ENCODE results near the gene FUT7. TPM values are rescaled to one million over a fixed set of nuclear protein-coding genes. Genes with fewer than 3 reads are reported as not detected.
"Not testable (repeated sequence)": the region's sequence is repeated elsewhere in the genome, so short reads cannot be mapped to it uniquely, and the experiment has no call there.

Gene FUT7
- total RNA-seq, 1 experiment from 2014 or later: not detected

GRCh38 chr9:137034709-137035506 is 3.0 kb upstream of the FUT7 start:
- Histone ChIP-seq H3K36me3 (ENCODE audit: insufficient read depth, low read length, poor library complexity, severe bottlenecking) (peaks cover 10% of the 10 kb centered on the region), H3K4me3 (ENCODE audit: low read depth, low read length, poor library complexity, severe bottlenecking) (peak overlapping the region; percentile 22), H3K9me3 (ENCODE audit: low read depth, low read length, poor library complexity, severe bottlenecking) (no peaks in the 10 kb centered on the region), H3K4me1 (ENCODE audit: insufficient read depth, low read length, poor library complexity, severe bottlenecking) (peaks cover 9% of the 10 kb centered on the region), H3K27me3 (replicated peaks; ENCODE audit: insufficient read depth, low read depth, low read length, poor library complexity) (no peaks in the 10 kb centered on the region), H3K27ac (ENCODE audit: low read depth, low read length, poor library complexity, severe bottlenecking) (no peak overlapping the region)
- TF ChIP-seq CTCF (conservative IDR thresholded peaks at IDR 0.05; ENCODE audit: low read depth, low read length) (peak; percentile 96), EZH2 (IDR thresholded peaks at IDR 0.05; ENCODE audit: borderline replicate concordance, low read depth, low read length, poor library complexity, severe bottlenecking) (no peak)
- no TSS peak for BruUV-seq (replicated peaks)
- POLR2A ChIA-PET (ENCODE audit: low non-redundant PET): interaction anchor here (0.6 kb wide), 2 partner anchors 10 to 13 kb away, joined by 3 to 4 read pairs; no protein-coding TSS in a partner anchor
- intact Hi-C loops (cut with micrococcal nuclease; ENCODE audit: unreplicated experiment): loop anchor here (1.0 kb wide), 1 partner anchor 248 kb away; no protein-coding TSS in a partner anchor
- CTCF ChIA-PET: interaction anchor here (0.6 to 1.9 kb wide), 20 partner anchors 10 to 373 kb away, joined by 3 to 17 read pairs (median 3); partner anchors contain the start of genes AJM1, MAN1B1, NPDC1 and TMEM141
- DNase-seq (ENCODE audit: low spot score): peak; percentile 89

- TF ChIP-seq CTCF (conservative IDR thresholded peaks at IDR 0.05; ENCODE audit: low read depth, low read length) (no peak), EZH2 (IDR thresholded peaks at IDR 0.05; ENCODE audit: borderline replicate concordance, low read depth, low read length, poor library complexity, severe bottlenecking) (no peak)
- Histone ChIP-seq H3K9me3 (ENCODE audit: low read depth, low read length, poor library complexity, severe bottlenecking) (no peaks in the 10 kb centered on the region), H3K4me3 (ENCODE audit: low read depth, low read length, poor library complexity, severe bottlenecking) (peak overlapping the region; percentile 22), H3K36me3 (ENCODE audit: insufficient read depth, low read length, poor library complexity, severe bottlenecking) (peaks cover 2% of the 10 kb centered on the region), H3K4me1 (ENCODE audit: insufficient read depth, low read length, poor library complexity, severe bottlenecking) (peaks cover 10% of the 10 kb centered on the region), H3K27ac (ENCODE audit: low read depth, low read length, poor library complexity, severe bottlenecking) (no peak overlapping the region), H3K27me3 (replicated peaks; ENCODE audit: insufficient read depth, low read depth, low read length, poor library complexity) (no peaks in the 10 kb centered on the region)
- ChIA-PET POLR2A (ENCODE audit: low non-redundant PET) (interaction anchor here (0.6 kb wide), 2 partner anchors 10 to 12 kb away, joined by 3 to 4 read pairs; no protein-coding TSS in a partner anchor), CTCF (interaction anchor here (0.6 to 1.9 kb wide), 9 partner anchors 13 to 255 kb away, joined by 3 to 17 read pairs (median 3); partner anchors contain the start of genes MAN1B1, NPDC1 and TMEM141)
- intact Hi-C loops (cut with micrococcal nuclease; ENCODE audit: unreplicated experiment): no loop called here
- BruUV-seq (replicated peaks): no TSS peak
- DNase-seq (ENCODE audit: low spot score): no peak
Measured at GRCh38 chr9:137034039-137034708, 2.3 kb upstream of the FUT7 start.

GRCh38 chr9:137033481-137033880 is 1.6 kb upstream of the FUT7 start:
- H3K27ac ChIP-seq (ENCODE audit: low read depth, low read length, poor library complexity, severe bottlenecking); H3K36me3 ChIP-seq (ENCODE audit: insufficient read depth, low read length, poor library complexity, severe bottlenecking); intact Hi-C loops (cut with micrococcal nuclease; ENCODE audit: unreplicated experiment); H3K9me3 ChIP-seq (ENCODE audit: low read depth, low read length, poor library complexity, severe bottlenecking); CTCF ChIA-PET; H3K27me3 ChIP-seq (replicated peaks; ENCODE audit: insufficient read depth, low read depth, low read length, poor library complexity); H3K4me3 ChIP-seq (ENCODE audit: low read depth, low read length, poor library complexity, severe bottlenecking); DNase-seq (ENCODE audit: low spot score); BruUV-seq (replicated peaks); POLR2A ChIA-PET (ENCODE audit: low non-redundant PET): not testable (repeated sequence)
- H3K4me1 ChIP-seq (ENCODE audit: insufficient read depth, low read length, poor library complexity, severe bottlenecking): peaks cover 17% of the 10 kb centered on the region
